ENCODE measurements around the gene TCHP. TPM values are rescaled to one million over a fixed set of nuclear protein-coding genes. Genes with fewer than 3 reads are reported as not detected.

Gene TCHP, protein sequence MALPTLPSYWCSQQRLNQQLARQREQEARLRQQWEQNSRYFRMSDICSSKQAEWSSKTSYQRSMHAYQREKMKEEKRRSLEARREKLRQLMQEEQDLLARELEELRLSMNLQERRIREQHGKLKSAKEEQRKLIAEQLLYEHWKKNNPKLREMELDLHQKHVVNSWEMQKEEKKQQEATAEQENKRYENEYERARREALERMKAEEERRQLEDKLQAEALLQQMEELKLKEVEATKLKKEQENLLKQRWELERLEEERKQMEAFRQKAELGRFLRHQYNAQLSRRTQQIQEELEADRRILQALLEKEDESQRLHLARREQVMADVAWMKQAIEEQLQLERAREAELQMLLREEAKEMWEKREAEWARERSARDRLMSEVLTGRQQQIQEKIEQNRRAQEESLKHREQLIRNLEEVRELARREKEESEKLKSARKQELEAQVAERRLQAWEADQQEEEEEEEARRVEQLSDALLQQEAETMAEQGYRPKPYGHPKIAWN
- 13.8 TPM for total RNA-seq

GRCh38 chr12:109899783-109900751 lies at the start of gene TCHP:
Gene TCHP, plus strand, starts transcription at chr12:109900274. Its CDS starts 2,753 bp downstream, at chr12:109903027.

GRCh38 chr12:109880043-109880931 lies 19.8 kb upstream of the TCHP start, which contains the start of gene GLTP:
Gene GLTP, minus strand, starts transcription at chr12:109880541. Its CDS starts 167 bp downstream, at chr12:109880374.

Small RNAs within 50 kb of the gene (small RNA-seq; reads per million reads assigned to genes)
- not detected for gene RN7SL441P (ENCODE audit: low replicate concordance)

Other genes with a start within 250 kb of the TCHP start
- gene FAM222A, start 186.4 kb upstream of the TCHP start, total RNA-seq = 5.0 TPM
- gene TRPV4, start 66.9 kb upstream of the TCHP start, total RNA-seq = 13.9 TPM
- 37.0 TPM for gene GLTP, start 19.7 kb upstream of the TCHP start, total RNA-seq
- gene GIT2, start 96.1 kb downstream of the TCHP start, total RNA-seq = 48.7 TPM
- 45.1 TPM for gene ANKRD13A, start 99.2 kb downstream of the TCHP start, total RNA-seq
- 23.6 TPM for gene C12orf76, start 148.2 kb downstream of the TCHP start, total RNA-seq
- gene IFT81, start 224.1 kb downstream of the TCHP start, total RNA-seq = 15.4 TPM